HCT116 (cell line): ENCODE results near the gene PLA2G1B. TPM values are rescaled to one million over a fixed set of nuclear protein-coding genes. Genes with fewer than 3 reads are reported as not detected.

Experiments
- ATAC-seq: fragments of 200-7000 bp; cut with Tn5 transposase; 2 replicates; pipeline ENCODE4 v1.9.1; 2020; ENCODE audit warnings: mild to moderate bottlenecking, moderate library complexity
- BruUV-seq: library from RNA; stranded (reverse); fragments of 400-500 nt; replicated peaks from 2 replicates; lab custom pipeline; 2021; lab: Mats Ljungman, UMichigan
- CTCF ChIA-PET: fragments of 300-600 bp; sonication (Branson Sonifier 250); formaldehyde crosslinking; loops from one replicate; lab custom pipeline; 2021; ENCODE audit warnings: antibody characterized with exemption; lab: Charles Lee
- POLR2A ChIA-PET: fragments of 300-600, 350-600 bp; sonication (Branson Sonifier 250); formaldehyde crosslinking; loops from one replicate; lab custom pipeline; 2021; ENCODE audit warnings: antibody characterized with exemption; lab: Charles Lee
- RAD21 ChIA-PET, 2 experiments: fragments of 300-600 bp; sonication (Branson Sonifier 250); formaldehyde crosslinking; loops; one replicate each; lab custom pipeline; 2023; ENCODE audit warnings: low total read pairs in 2 of 2; ENCODE audit not compliant: uncharacterized antibody in 2 of 2, unreplicated experiment in 2 of 2, low non-redundant PET in 1 of 2; lab: Charles Lee
- DNase-seq: peaks from one replicate; pipeline ENCODE4 v3.0.0-alpha.2; 2010; ENCODE audit warnings: low read depth, low spot score
- H2AFZ ChIP-seq: fragments of 200-600 bp; shearing (Covaris generic), sonication (generic); 2 replicates; pipeline ENCODE4 v1.6.1; 2017; ENCODE audit warnings: low read depth, mixed run types, mixed read lengths, antibody characterized with exemption, low read length; ENCODE audit not compliant: poor library complexity, severe bottlenecking
- H3K27ac ChIP-seq: 2 replicates; pipeline ENCODE4 v1.5.1; 2012; ENCODE audit warnings: low read depth, low read length
- H3K27me3 ChIP-seq: fragments of 200-600 bp; sonication (generic); 2 replicates; pipeline ENCODE4 v1.6.1; 2016; ENCODE audit warnings: mixed run types, low read length, mixed read lengths; ENCODE audit not compliant: insufficient read depth
- H3K36me3 ChIP-seq, 2 experiments: fragments of 200-500 bp in 1 of 2; fragments of 200-600 bp in 1 of 2; sonication (Bioruptor generic) in 1 of 2; sonication (generic) in 1 of 2; 2 replicates each; pipeline versions ENCODE4 v1.5.1 to v1.6.1; 2014 to 2016; ENCODE audit warnings: low read length in 2 of 2, inconsistent platforms in 1 of 2, mixed read lengths in 1 of 2, mixed run types in 1 of 2; ENCODE audit not compliant: insufficient read depth in 2 of 2, control insufficient read depth in 1 of 2
- H3K4me1 ChIP-seq, 2 experiments: fragments of 200-600 bp in 1 of 2; sonication (generic) in 1 of 2; 2 replicates each; pipeline versions ENCODE4 v1.5.1 to v1.6.1; 2012 to 2017; ENCODE audit warnings: low read length in 2 of 2, inconsistent platforms in 1 of 2, mild to moderate bottlenecking in 1 of 2, mixed read lengths in 1 of 2, mixed run types in 1 of 2, moderate library complexity in 1 of 2; ENCODE audit not compliant: insufficient read depth in 2 of 2, control insufficient read depth in 1 of 2
- H3K4me2 ChIP-seq: fragments of 200-600 bp; sonication (generic); 2 replicates; pipeline ENCODE4 v1.6.1; 2017; ENCODE audit warnings: mixed run types, low read length, mixed read lengths
- H3K4me3 ChIP-seq, 2 experiments: fragments of 200-600 bp in 1 of 2; sonication (generic) in 1 of 2; replicated peaks in 1 of 2; 2 replicates each; pipeline ENCODE4 v1.5.1; 2011 to 2016; ENCODE audit warnings: low read length in 2 of 2, control low read depth in 1 of 2, low read depth in 1 of 2, mild to moderate bottlenecking in 1 of 2, mixed read lengths in 1 of 2, mixed run types in 1 of 2
- H3K79me2 ChIP-seq: fragments of 200-600 bp; sonication (generic); 2 replicates; pipeline ENCODE4 v1.6.1; 2017; ENCODE audit warnings: mild to moderate bottlenecking, mixed run types, low read length, moderate library complexity, mixed read lengths; ENCODE audit not compliant: insufficient read depth
- H3K9ac ChIP-seq: fragments of 200-600 bp; sonication (generic); 2 replicates; pipeline ENCODE4 v1.6.1; 2016; ENCODE audit warnings: low read length, mixed read lengths
- H3K9me2 ChIP-seq: fragments of 200-600 bp; sonication (generic), shearing (Covaris generic); 2 replicates; pipeline ENCODE4 v1.6.1; 2017; ENCODE audit warnings: mixed run types, mild to moderate bottlenecking, moderate library complexity; ENCODE audit not compliant: insufficient read depth
- H3K9me3 ChIP-seq, 2 experiments: fragments of 200-500 bp in 1 of 2; fragments of 200-600 bp in 1 of 2; sonication (Bioruptor generic) in 1 of 2; sonication (generic) in 1 of 2; 2 replicates each; pipeline ENCODE4 v1.6.1; 2014 to 2017; ENCODE audit warnings: low read length in 2 of 2, mixed read lengths in 2 of 2, inconsistent platforms in 1 of 2, low read depth in 1 of 2, mild to moderate bottlenecking in 1 of 2, mixed run types in 1 of 2, moderate library complexity in 1 of 2; ENCODE audit not compliant: control insufficient read depth in 1 of 2, insufficient read depth in 1 of 2
- H4K20me1 ChIP-seq: fragments of 200-600 bp; sonication (generic), shearing (Covaris generic); 2 replicates; pipeline ENCODE4 v1.6.1; 2017; ENCODE audit warnings: mixed run types, mild to moderate bottlenecking, moderate library complexity; ENCODE audit not compliant: insufficient read depth
- CEBPB ChIP-seq: IDR thresholded peaks from 2 replicates; pipeline ENCODE4 v1.6.1; 2012; ENCODE audit warnings: low read depth
- EGR1 ChIP-seq: IDR thresholded peaks from 2 replicates; pipeline ENCODE4 v1.6.1; 2012; ENCODE audit warnings: low read depth
- EZH2 ChIP-seq: fragments of 200-600 bp; sonication (generic); IDR thresholded peaks from 2 replicates; pipeline ENCODE4 v1.6.1; 2017; ENCODE audit warnings: antibody characterized with exemption, mixed run types
- EZH2phosphoT487 ChIP-seq: fragments of 200-600 bp; IDR thresholded peaks from 2 replicates; pipeline ENCODE4 v1.6.1; 2018; ENCODE audit warnings: antibody characterized with exemption, borderline replicate concordance
- FOSL1 ChIP-seq: IDR thresholded peaks from 2 replicates; pipeline ENCODE4 v1.6.1; 2012; ENCODE audit warnings: low read depth
- POLR2A ChIP-seq: IDR thresholded peaks from 2 replicates; pipeline ENCODE4 v1.7.0; 2011; ENCODE audit warnings: borderline replicate concordance; ENCODE audit not compliant: insufficient read depth, insufficient read length; ENCODE audit errors: extremely low read depth
- RAD21 ChIP-seq: IDR thresholded peaks from 2 replicates; pipeline ENCODE4 v1.6.1; 2012; ENCODE audit warnings: low read depth, mild to moderate bottlenecking
- SP1 ChIP-seq: IDR thresholded peaks from 2 replicates; pipeline ENCODE4 v1.6.1; 2012; ENCODE audit warnings: low read depth
- SRF ChIP-seq: IDR thresholded peaks from 2 replicates; pipeline ENCODE4 v1.6.1; 2012; ENCODE audit warnings: low read depth
- TCF7L2 ChIP-seq: IDR thresholded peaks from 2 replicates; pipeline ENCODE4 v1.7.0; 2011; ENCODE audit warnings: borderline replicate concordance, inconsistent platforms; ENCODE audit not compliant: insufficient read depth, insufficient read length; ENCODE audit errors: extremely low read depth
- YY1 ChIP-seq: IDR thresholded peaks from 2 replicates; pipeline ENCODE4 v1.6.1; 2011; ENCODE audit warnings: low read length, low read depth, moderate library complexity, mild to moderate bottlenecking; ENCODE audit not compliant: insufficient replicate concordance; ENCODE audit errors: extremely low read depth
- ZFX ChIP-seq: fragments of 450-650 bp; IDR thresholded peaks from 2 replicates; pipeline ENCODE4 v1.6.1; 2017
- ZNF274 ChIP-seq: fragments of 200-500 bp; sonication (Bioruptor generic); IDR thresholded peaks from 2 replicates; pipeline ENCODE4 v1.6.1; 2014; ENCODE audit warnings: mild to moderate bottlenecking, low read depth, low read length, inconsistent platforms
- intact Hi-C: fragments of 100-400 bp; cut with micrococcal nuclease; formaldehyde crosslinking; loops from 2 replicates; pipeline ENCODE4 v1.10.0; 2022
- total RNA-seq: library from RNA; stranded (reverse); gene quantifications from one replicate; pipeline ENCODE4 v1.2.1, GENCODE V29; 2021; ENCODE audit not compliant: unreplicated experiment
- TF ChIP-seq, protein P1 (sequence below): IDR thresholded peaks from 2 replicates; pipeline ENCODE4 v1.6.1; 2011; ENCODE audit warnings: mild to moderate bottlenecking, low read length, moderate library complexity; ENCODE audit not compliant: insufficient replicate concordance; ENCODE audit errors: extremely low read depth
- TF ChIP-seq, protein P2 (sequence below): IDR thresholded peaks from 2 replicates; pipeline ENCODE4 v1.6.1; 2012; ENCODE audit warnings: low read depth

PLA2G1B gene
- total RNA-seq, 1 experiment from 2014 or later = 2.0 TPM

DNA sequence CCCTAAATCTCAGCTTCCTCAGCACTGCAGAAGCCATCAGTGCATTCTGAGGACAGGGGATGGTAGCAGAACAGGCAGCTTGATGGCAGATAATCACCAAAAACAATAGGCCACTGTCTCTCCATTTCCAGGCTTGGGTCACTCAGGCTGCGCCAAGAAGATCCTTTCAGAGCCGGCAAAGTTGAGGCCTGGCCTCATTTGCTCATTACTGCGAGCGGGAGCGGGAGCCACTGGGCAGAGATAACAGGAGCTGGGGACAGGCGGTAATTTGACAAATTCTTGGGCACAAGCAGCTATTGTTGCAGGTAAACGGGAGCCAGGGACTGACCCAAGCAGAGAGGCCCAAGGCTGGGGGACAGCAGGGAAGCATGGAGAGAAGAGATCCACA lies 39.3 kb upstream of the PLA2G1B start (continued):
- TF ChIP-seq ZFX (no peak), SP1 (no peak), EZH2 (no peak), SRF (no peak), RAD21 (no peak), FOSL1 (no peak), YY1 (no peak), CEBPB (no peak), EGR1 (no peak)
- TF ChIP-seq, protein P1, sequence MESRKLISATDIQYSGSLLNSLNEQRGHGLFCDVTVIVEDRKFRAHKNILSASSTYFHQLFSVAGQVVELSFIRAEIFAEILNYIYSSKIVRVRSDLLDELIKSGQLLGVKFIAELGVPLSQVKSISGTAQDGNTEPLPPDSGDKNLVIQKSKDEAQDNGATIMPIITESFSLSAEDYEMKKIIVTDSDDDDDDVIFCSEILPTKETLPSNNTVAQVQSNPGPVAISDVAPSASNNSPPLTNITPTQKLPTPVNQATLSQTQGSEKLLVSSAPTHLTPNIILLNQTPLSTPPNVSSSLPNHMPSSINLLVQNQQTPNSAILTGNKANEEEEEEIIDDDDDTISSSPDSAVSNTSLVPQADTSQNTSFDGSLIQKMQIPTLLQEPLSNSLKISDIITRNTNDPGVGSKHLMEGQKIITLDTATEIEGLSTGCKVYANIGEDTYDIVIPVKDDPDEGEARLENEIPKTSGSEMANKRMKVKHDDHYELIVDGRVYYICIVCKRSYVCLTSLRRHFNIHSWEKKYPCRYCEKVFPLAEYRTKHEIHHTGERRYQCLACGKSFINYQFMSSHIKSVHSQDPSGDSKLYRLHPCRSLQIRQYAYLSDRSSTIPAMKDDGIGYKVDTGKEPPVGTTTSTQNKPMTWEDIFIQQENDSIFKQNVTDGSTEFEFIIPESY = no peak

DNA sequence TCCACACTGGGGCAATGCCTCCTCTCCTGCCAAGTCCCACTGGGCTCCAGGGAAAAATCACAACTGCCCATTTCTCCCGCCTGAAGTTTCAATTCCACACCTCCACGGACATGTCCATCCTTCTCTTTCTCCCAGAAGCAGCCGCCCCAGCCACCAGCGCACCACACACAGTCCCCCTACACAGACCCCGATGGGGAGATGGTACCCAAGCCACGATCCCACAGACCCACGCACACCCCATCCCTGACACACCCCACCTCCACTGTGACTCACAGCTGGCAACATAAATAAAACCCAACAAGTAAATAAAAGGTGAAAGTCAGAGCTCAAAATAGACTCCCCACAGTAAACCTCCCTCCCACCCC lies 38.7 kb upstream of the PLA2G1B start:
- H3K27ac ChIP-seq = no peak overlapping the region
- CTCF ChIA-PET = interaction anchor here (1.0 to 1.2 kb wide), 4 partner anchors 9 to 100 kb away, joined by 3 to 5 read pairs (median 4); no protein-coding TSS in a partner anchor
- no peak overlapping the region for H3K4me2 ChIP-seq
- peaks cover 12% of the 10 kb centered on the region; the same call in 1 of the 2 replicates for H3K27me3 ChIP-seq
- RAD21 ChIA-PET = no interaction called here
- H4K20me1 ChIP-seq = no peaks in the 10 kb centered on the region
- H3K36me3 ChIP-seq = no peaks in the 10 kb centered on the region
- no peak for DNase-seq
- no peak overlapping the region for H3K9ac ChIP-seq
- H3K9me2 ChIP-seq = no peaks in the 10 kb centered on the region
- H3K9me3 ChIP-seq = no peaks in the 10 kb centered on the region
- no peak overlapping the region for H2AFZ ChIP-seq
- H3K4me1 ChIP-seq = peaks cover 9 to 24% of the 10 kb centered on the region in 2 experiments; a peak in 3 of 4 replicates
- TF ChIP-seq TCF7L2 = no peak
- TF ChIP-seq YY1 = no peak
- no peak for TF ChIP-seq RAD21
- TF ChIP-seq POLR2A = no peak
- TF ChIP-seq SP1 = no peak
- no peak for TF ChIP-seq ZNF274
- TF ChIP-seq, protein P2, sequence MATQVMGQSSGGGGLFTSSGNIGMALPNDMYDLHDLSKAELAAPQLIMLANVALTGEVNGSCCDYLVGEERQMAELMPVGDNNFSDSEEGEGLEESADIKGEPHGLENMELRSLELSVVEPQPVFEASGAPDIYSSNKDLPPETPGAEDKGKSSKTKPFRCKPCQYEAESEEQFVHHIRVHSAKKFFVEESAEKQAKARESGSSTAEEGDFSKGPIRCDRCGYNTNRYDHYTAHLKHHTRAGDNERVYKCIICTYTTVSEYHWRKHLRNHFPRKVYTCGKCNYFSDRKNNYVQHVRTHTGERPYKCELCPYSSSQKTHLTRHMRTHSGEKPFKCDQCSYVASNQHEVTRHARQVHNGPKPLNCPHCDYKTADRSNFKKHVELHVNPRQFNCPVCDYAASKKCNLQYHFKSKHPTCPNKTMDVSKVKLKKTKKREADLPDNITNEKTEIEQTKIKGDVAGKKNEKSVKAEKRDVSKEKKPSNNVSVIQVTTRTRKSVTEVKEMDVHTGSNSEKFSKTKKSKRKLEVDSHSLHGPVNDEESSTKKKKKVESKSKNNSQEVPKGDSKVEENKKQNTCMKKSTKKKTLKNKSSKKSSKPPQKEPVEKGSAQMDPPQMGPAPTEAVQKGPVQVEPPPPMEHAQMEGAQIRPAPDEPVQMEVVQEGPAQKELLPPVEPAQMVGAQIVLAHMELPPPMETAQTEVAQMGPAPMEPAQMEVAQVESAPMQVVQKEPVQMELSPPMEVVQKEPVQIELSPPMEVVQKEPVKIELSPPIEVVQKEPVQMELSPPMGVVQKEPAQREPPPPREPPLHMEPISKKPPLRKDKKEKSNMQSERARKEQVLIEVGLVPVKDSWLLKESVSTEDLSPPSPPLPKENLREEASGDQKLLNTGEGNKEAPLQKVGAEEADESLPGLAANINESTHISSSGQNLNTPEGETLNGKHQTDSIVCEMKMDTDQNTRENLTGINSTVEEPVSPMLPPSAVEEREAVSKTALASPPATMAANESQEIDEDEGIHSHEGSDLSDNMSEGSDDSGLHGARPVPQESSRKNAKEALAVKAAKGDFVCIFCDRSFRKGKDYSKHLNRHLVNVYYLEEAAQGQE = no peak
- TF ChIP-seq CEBPB = no peak
- TF ChIP-seq EZH2phosphoT487 = no peak
- TF ChIP-seq, protein P1 = no peak
- TF ChIP-seq, all 23 proteins: peak for 0
- no peak overlapping the region for H3K4me3 ChIP-seq
- intact Hi-C loops = no loop called here
- BruUV-seq = no TSS peak
- H3K79me2 ChIP-seq = no peaks in the 10 kb centered on the region; the same call in 1 of the 2 replicates
- POLR2A ChIA-PET = interaction anchor here (1.2 kb wide), 1 partner anchor 165 kb away, joined by 3 read pairs; the partner anchor contains the start of gene RPLP0
- ATAC-seq = no peak
